IMR-90 (cell line): ENCODE results near the gene ALS2. TPM values are rescaled to one million over a fixed set of nuclear protein-coding genes. Genes with fewer than 3 reads are reported as not detected.

ENCODE experiments used
- ATAC-seq: fragments of 200-7000 bp; cut with Tn5 transposase; 2 replicates; pipeline ENCODE4 v1.9.1; 2020; ENCODE audit warnings: low read depth, mild to moderate bottlenecking, moderate library complexity
- BruUV-seq: library from RNA; stranded (reverse); fragments of 400-500 nt; replicated peaks from 2 replicates; lab custom pipeline; 2021; lab: Mats Ljungman, UMichigan
- CTCF ChIA-PET: fragments of 300-600 bp; formaldehyde crosslinking; extraction: SDS; loops from one replicate; lab custom pipeline; 2021; ENCODE audit warnings: antibody characterized with exemption; lab: Yijun Ruan, JAX
- POLR2A ChIA-PET: fragments of 300-600 bp; sonication (Branson Sonifier 250); formaldehyde crosslinking; loops from one replicate; lab custom pipeline; 2022; ENCODE audit warnings: antibody characterized with exemption; ENCODE audit not compliant: unreplicated experiment; lab: Charles Lee
- DNase-seq: peaks from one replicate; pipeline ENCODE4 v3.0.0; 2013
- H2AFZ ChIP-seq: replicated peaks from 2 replicates; pipeline ENCODE3; 2013; ENCODE audit warnings: low read length, mild to moderate bottlenecking; ENCODE audit not compliant: poor library complexity
- H2AK5ac ChIP-seq: 2 replicates; pipeline ENCODE4 v1.6.1; 2013; ENCODE audit warnings: low read depth, low read length, inconsistent platforms
- H2AK9ac ChIP-seq: replicated peaks from 2 replicates; pipeline ENCODE3; 2013; ENCODE audit warnings: mild to moderate bottlenecking, low read depth, low read length, moderate library complexity; ENCODE audit not compliant: poor library complexity
- H2BK120ac ChIP-seq: 2 replicates; pipeline ENCODE4 v1.6.1; 2013; ENCODE audit warnings: low read depth, low read length, inconsistent platforms
- H2BK15ac ChIP-seq: 3 replicates; pipeline ENCODE4 v1.6.1; 2013; ENCODE audit warnings: low read depth, low read length, inconsistent platforms
- H2BK20ac ChIP-seq: 2 replicates; pipeline ENCODE4 v1.6.1; 2013; ENCODE audit warnings: low read depth, mild to moderate bottlenecking, inconsistent platforms, low read length, moderate library complexity
- H2BK5ac ChIP-seq: 2 replicates; pipeline ENCODE4 v1.6.1; 2013; ENCODE audit warnings: mild to moderate bottlenecking, low read depth, low read length, inconsistent platforms; ENCODE audit not compliant: poor library complexity, severe bottlenecking
- H3K14ac ChIP-seq: replicated peaks from 2 replicates; pipeline ENCODE4 v1.6.1; 2013; ENCODE audit warnings: low read depth, low read length, inconsistent platforms
- H3K18ac ChIP-seq: 2 replicates; pipeline ENCODE4 v1.6.1; 2013; ENCODE audit warnings: low read depth, low read length, control low read depth
- H3K23ac ChIP-seq: 2 replicates; pipeline ENCODE4 v1.6.1; 2013; ENCODE audit warnings: low read depth, low read length, inconsistent platforms
- H3K27ac ChIP-seq: 2 replicates; pipeline ENCODE4 v1.5.1; 2013; ENCODE audit warnings: mild to moderate bottlenecking, control low read depth, low read length; ENCODE audit not compliant: insufficient read depth
- H3K27me3 ChIP-seq: 2 replicates; pipeline ENCODE4 v1.6.1; 2013; ENCODE audit warnings: low read length; ENCODE audit not compliant: control insufficient read depth, insufficient read depth
- H3K36me3 ChIP-seq: 2 replicates; pipeline ENCODE4 v1.6.1; 2013; ENCODE audit warnings: low read length, mixed read lengths; ENCODE audit not compliant: control insufficient read depth, insufficient read depth
- H3K4ac ChIP-seq: 2 replicates; pipeline ENCODE4 v1.6.1; 2013; ENCODE audit warnings: low read depth, low read length, inconsistent platforms
- H3K4me1 ChIP-seq: 2 replicates; pipeline ENCODE4 v1.6.1; 2013; ENCODE audit warnings: low read length, mixed read lengths; ENCODE audit not compliant: control insufficient read depth, insufficient read depth
- H3K4me2 ChIP-seq: 2 replicates; pipeline ENCODE4 v1.6.1; 2013; ENCODE audit warnings: low read depth, mild to moderate bottlenecking, control low read depth, low read length, moderate library complexity
- H3K4me3 ChIP-seq: 2 replicates; pipeline ENCODE4 v1.5.1; 2013; ENCODE audit warnings: low read depth, mild to moderate bottlenecking, control low read depth, low read length, moderate library complexity; ENCODE audit not compliant: insufficient read depth
- H3K56ac ChIP-seq: 2 replicates; pipeline ENCODE4 v1.6.1; 2013; ENCODE audit warnings: low read length, inconsistent platforms; ENCODE audit not compliant: insufficient read depth; ENCODE audit errors: extremely low read depth
- H3K79me1 ChIP-seq, 2 experiments: 2 replicates each; pipeline ENCODE4 v1.6.1; 2013; ENCODE audit warnings: low read length in 2 of 2, inconsistent platforms in 1 of 2, low read depth in 1 of 2
- H3K9ac ChIP-seq: 2 replicates; pipeline ENCODE4 v1.6.1; 2013; ENCODE audit warnings: low read depth, low read length, control low read depth
- H3K9me1 ChIP-seq: 2 replicates; pipeline ENCODE4 v1.6.1; 2013; ENCODE audit warnings: low read length, inconsistent platforms; ENCODE audit not compliant: insufficient read depth
- H3K9me3 ChIP-seq: 2 replicates; pipeline ENCODE4 v1.6.1; 2013; ENCODE audit warnings: low read length; ENCODE audit not compliant: control insufficient read depth, insufficient read depth
- H4K20me1 ChIP-seq: 2 replicates; pipeline ENCODE4 v1.6.1; 2013; ENCODE audit warnings: low read length, inconsistent platforms; ENCODE audit not compliant: insufficient read depth
- H4K5ac ChIP-seq: 2 replicates; pipeline ENCODE4 v1.6.1; 2013; ENCODE audit warnings: mild to moderate bottlenecking, low read depth, low read length, control low read depth
- H4K8ac ChIP-seq, 2 experiments: 2 replicates each; pipeline ENCODE4 v1.6.1; 2013; ENCODE audit warnings: low read depth in 2 of 2, low read length in 2 of 2, control low read depth in 1 of 2, inconsistent platforms in 1 of 2
- H4K91ac ChIP-seq: 2 replicates; pipeline ENCODE4 v1.6.1; 2013; ENCODE audit warnings: low read depth, low read length, inconsistent platforms; ENCODE audit not compliant: insufficient read depth
- BHLHE40 ChIP-seq: fragments of 150-350 bp; IDR thresholded peaks from 2 replicates; pipeline ENCODE4 v1.6.1; 2016; ENCODE audit warnings: mild to moderate bottlenecking, low read depth, low read length
- CHD1 ChIP-seq: IDR thresholded peaks from 2 replicates; pipeline ENCODE4 v1.6.1; 2012; ENCODE audit warnings: low read depth, low read length, improper control_type of control experiment
- FOS ChIP-seq: fragments of 150-350 bp; IDR thresholded peaks from 2 replicates; pipeline ENCODE4 v1.6.1; 2016; ENCODE audit warnings: low read depth, low read length
- NFE2L2 ChIP-seq: fragments of 150-350 bp; IDR thresholded peaks from 2 replicates; pipeline ENCODE4 v1.6.1; 2016; ENCODE audit warnings: low read depth, mild to moderate bottlenecking, low read length
- RCOR1 ChIP-seq: IDR thresholded peaks from 2 replicates; pipeline ENCODE4 v1.6.1; 2012; ENCODE audit warnings: mild to moderate bottlenecking, low read length, improper control_type of control experiment; ENCODE audit not compliant: insufficient replicate concordance
- SMC3 ChIP-seq: fragments of 150-350 bp; IDR thresholded peaks from 2 replicates; pipeline ENCODE4 v1.6.1; 2016; ENCODE audit warnings: low read depth, mild to moderate bottlenecking, antibody characterized with exemption, low read length, moderate library complexity
- USF2 ChIP-seq: fragments of 150-350 bp; IDR thresholded peaks from 2 replicates; pipeline ENCODE4 v1.6.1; 2017; ENCODE audit warnings: mild to moderate bottlenecking, antibody characterized with exemption, low read length, low read depth
- WGBS, 2 experiments: methylation state at CpG; one replicate each; pipeline versions ENCODE4 v1.1.5 to v1.1.7; 2013; ENCODE audit warnings: missing lambda C conversion rate in 2 of 2; ENCODE audit not compliant: insufficient read length in 1 of 2; ENCODE audit errors: extremely low coverage in 2 of 2; 5-methylcytosine and 5-hydroxymethylcytosine counted together
- dilution Hi-C: fragments of 300-500 bp; cut with HindIII; formaldehyde crosslinking; loops from one replicate; pipeline ENCODE4 v1.14.3; 2018; ENCODE audit warnings: low sequenced_read_pairs; ENCODE audit not compliant: unreplicated experiment
- in situ Hi-C: fragments of 300-500 bp; cut with MboI; formaldehyde crosslinking; loops from 3 replicates; pipeline ENCODE4 v1.14.3; 2019; ENCODE audit warnings: low sequenced_read_pairs, inconsistent platforms, mixed read lengths
- intact Hi-C: fragments of 100-400 bp; cut with micrococcal nuclease; formaldehyde crosslinking; loops from 2 replicates; pipeline ENCODE4 v1.10.0; 2022
- microRNA-seq, 2 experiments: library from miRNA; stranded (forward) in 1 of 2; unstranded in 1 of 2; fragments of 10-50 nt in 1 of 2; fragments of <30 nt in 1 of 2; gene quantifications in 1 of 2; microRNA quantifications in 1 of 2; one replicate each; pipeline versions ENCODE3 to v1.1.0; 2013 to 2020; ENCODE audit not compliant: insufficient read depth in 1 of 2, insufficient read length in 1 of 2, unreplicated experiment in 1 of 2
- polyA plus RNA-seq, 3 experiments: library from polyadenylated mRNA; depleted of rRNA; stranded (reverse); fragments of >200 nt; gene quantifications; 2 replicates each; pipeline ENCODE4 v1.2.3, GENCODE V29; 2012; ENCODE audit warnings: low replicate concordance in 1 of 3
- small RNA-seq, 5 experiments: library from RNA; depleted of rRNA; stranded (forward); fragments of <200 nt; gene quantifications; one replicate each; pipeline ENCODE3, GENCODE V24; 2012
- total RNA-seq: library from RNA; depleted of rRNA; stranded (reverse); fragments of >200 nt; gene quantifications from 2 replicates; pipeline ENCODE4 v1.2.3, GENCODE V29; 2012; rRNA removed

ALS2 gene
- total and polyA plus RNA-seq, 2 of the 4 experiments (the other 2 are of a cell fraction), result 14.4 to 42.3 TPM

GRCh38 chr2:201653221-201653620 is 127.5 kb downstream of the ALS2 start:
- no peak for DNase-seq
- Histone ChIP-seq H2BK120ac (peak overlapping the region; percentile 90), H3K14ac (peak overlapping the region; percentile 47), H3K4ac (peak overlapping the region; percentile 85), H4K5ac (peak overlapping the region; percentile 67), H3K27ac (peak overlapping the region; percentile 91), H2AK9ac (peak overlapping the region; percentile 0), H2BK15ac (peak overlapping the region; percentile 40), H3K9me1 (peaks cover 18% of the 10 kb centered on the region), H3K4me1 (peaks cover 17% of the 10 kb centered on the region), H3K56ac (peak overlapping the region; percentile 71), H3K4me3 (no peak overlapping the region), H3K9me3 (no peaks in the 10 kb centered on the region), H3K23ac (peak overlapping the region; percentile 78), H4K20me1 (no peaks in the 10 kb centered on the region), H3K79me1 (0 out of 4 replicates have a peak, but pooled peaks cover 0 to 2% of the 10 kb centered on the region in 2 experiments), H2BK5ac (peak overlapping the region; percentile 95), H3K27me3 (no peaks in the 10 kb centered on the region), H3K9ac (no peak overlapping the region), H2BK20ac (peak overlapping the region; percentile 86), H3K18ac (peak overlapping the region; percentile 95), H4K91ac (peak overlapping the region; percentile 79), H4K8ac (peak overlapping the region; percentile 35 to 57), H3K4me2 (no peak overlapping the region), H2AFZ (no peak overlapping the region), H2AK5ac (peak overlapping the region; percentile 80), H3K36me3 (no peaks in the 10 kb centered on the region)
- POLR2A ChIA-PET, result interaction anchor here (0.5 kb wide), 1 partner anchor 381 kb away, joined by 3 read pairs; no protein-coding TSS in a partner anchor
- in situ Hi-C loops, result no loop called here
- no CpG with 5 or more reads among the region's 6 CpGs for WGBS, 2 experiments
- dilution Hi-C loops, result no loop called here
- CTCF ChIA-PET, result interaction anchor here (0.6 kb wide), 1 partner anchor 39 kb away, joined by 3 read pairs; no protein-coding TSS in a partner anchor
- no peak for TF ChIP-seq FOS
- TF ChIP-seq RCOR1, result no peak
- no peak for TF ChIP-seq CHD1
- no peak for TF ChIP-seq USF2
- no peak for TF ChIP-seq NFE2L2
- no peak for TF ChIP-seq BHLHE40
- TF ChIP-seq SMC3, result no peak
- no peak for ATAC-seq
- no TSS peak for BruUV-seq
- intact Hi-C loops, result no loop called here

Small RNA genes within 50 kb of the gene (microRNA-seq; reads per million reads assigned to microRNA genes)
- gene RF00019 (ENCODE audit: insufficient read depth, insufficient read length) (not detected), gene UBE2V1P11 (ENCODE audit: insufficient read depth, insufficient read length) (not detected)

Small RNA genes within 50 kb of the gene (small RNA-seq; reads per million reads assigned to genes)
- gene RF00019 (0 reads per million in 5 experiments), gene UBE2V1P11 (0 reads per million in 5 experiments)

Other genes with a start within 250 kb of the ALS2 start
- 46.9 and 58.8 TPM in 2 replicates for gene TMEM237, start 137.4 kb downstream of the ALS2 start, total RNA-seq
- 27.8 and 29.4 TPM in 2 replicates for gene TMEM237, start 137.4 kb downstream of the ALS2 start, polyA plus RNA-seq (2012; rRNA removed)
- 11.1 and 14.9 TPM in 2 replicates for gene MPP4, start 82.3 kb downstream of the ALS2 start, total RNA-seq
- 8.5 and 11.8 TPM in 2 replicates for gene MPP4, start 82.3 kb downstream of the ALS2 start, polyA plus RNA-seq (2012; rRNA removed)
- gene CDK15, start 25.6 kb upstream of the ALS2 start, total RNA-seq, result 28.9 and 33.0 TPM in 2 replicates
- 15.7 and 16.1 TPM in 2 replicates for gene CDK15, start 25.6 kb upstream of the ALS2 start, polyA plus RNA-seq (2012; rRNA removed)